HEK293 (cell line): ENCODE measurements around the gene FDXACB1.

Experiments used
- CTCF ChIA-PET: fragments of 350-600 bp; formaldehyde crosslinking; extraction: SDS; loops from one replicate; lab custom pipeline; 2021; ENCODE audit warnings: antibody characterized with exemption; lab: Yijun Ruan, JAX
- POLR2A ChIA-PET: fragments of 300-600 bp; formaldehyde crosslinking; extraction: SDS; loops from one replicate; lab custom pipeline; 2020; ENCODE audit warnings: antibody characterized with exemption, inconsistent platforms; lab: Yijun Ruan, JAX
- H3K27ac ChIP-seq: fragments of 200-500 bp; sonication (Bioruptor generic); 2 replicates; pipeline ENCODE4 v1.5.1; 2014; ENCODE audit warnings: low read depth, low read length, control low read depth, inconsistent platforms; ENCODE audit errors: extremely low read depth
- H3K36me3 ChIP-seq, 2 experiments: fragments of 200-500 bp in 1 of 2; sonication (Bioruptor generic) in 1 of 2; 1 replicate in 1 of 2; 2 replicates in 1 of 2; pipeline ENCODE4 v1.5.1; 2014 to 2017; ENCODE audit warnings: inconsistent platforms in 2 of 2, low read length in 2 of 2; ENCODE audit not compliant: control insufficient read depth in 2 of 2, insufficient read depth in 1 of 2
- H3K4me1 ChIP-seq: fragments of 200-500 bp; sonication (Bioruptor generic); 2 replicates; pipeline ENCODE4 v1.5.1; 2014; ENCODE audit warnings: mild to moderate bottlenecking, low read length, inconsistent platforms; ENCODE audit not compliant: control insufficient read depth, insufficient read depth
- H3K4me3 ChIP-seq: 2 replicates; pipeline ENCODE4 v1.5.1; 2011; ENCODE audit warnings: low read depth, mild to moderate bottlenecking, control low read depth, low read length, moderate library complexity
- H3K9me3 ChIP-seq: fragments of 200-500 bp; sonication (Bioruptor generic); 2 replicates; pipeline ENCODE4 v1.5.1; 2014; ENCODE audit warnings: low read depth, low read length, inconsistent platforms; ENCODE audit not compliant: control insufficient read depth, insufficient read depth
- AEBP2 ChIP-seq: fragments of 450-650 bp; formaldehyde crosslinking; IDR thresholded peaks from 2 replicates; pipeline ENCODE4 v1.5.1; 2016; ENCODE audit warnings: missing biosample characterization, missing genetic modification characterization, borderline replicate concordance
- ATF2 ChIP-seq: fragments of 450-650 bp; formaldehyde crosslinking; IDR thresholded peaks from 2 replicates; pipeline ENCODE4 v1.5.1; 2016; ENCODE audit warnings: missing biosample characterization, missing genetic modification characterization, low read depth
- ELK4 ChIP-seq: IDR thresholded peaks from 2 replicates; pipeline ENCODE4 v1.6.1; 2011; ENCODE audit warnings: mild to moderate bottlenecking, low read depth, low read length, borderline replicate concordance
- INSM2 ChIP-seq: fragments of 450-650 bp; formaldehyde crosslinking; IDR thresholded peaks from 2 replicates; pipeline ENCODE4 v1.5.1; 2016; ENCODE audit warnings: missing biosample characterization, missing genetic modification characterization
- KLF1 ChIP-seq: fragments of 450-650 bp; formaldehyde crosslinking; IDR thresholded peaks from 2 replicates; pipeline ENCODE4 v1.5.1; 2016; ENCODE audit warnings: missing biosample characterization, missing genetic modification characterization
- KLF10 ChIP-seq: fragments of 450-650 bp; IDR thresholded peaks from 2 replicates; pipeline ENCODE4 v1.5.1; 2018; ENCODE audit warnings: missing biosample characterization, mild to moderate bottlenecking, missing genetic modification characterization
- PRDM10 ChIP-seq: fragments of 450-650 bp; formaldehyde crosslinking; IDR thresholded peaks from 2 replicates; pipeline ENCODE4 v1.5.1; 2016; ENCODE audit warnings: missing biosample characterization, missing genetic modification characterization
- SETDB1 ChIP-seq: IDR thresholded peaks from one replicate; pipeline ENCODE4 v1.6.1; 2017; ENCODE audit warnings: mild to moderate bottlenecking, low read length, moderate library complexity, mixed read lengths; ENCODE audit not compliant: insufficient read length
- SP7 ChIP-seq: fragments of 450-650 bp; formaldehyde crosslinking; IDR thresholded peaks from 2 replicates; pipeline ENCODE4 v1.5.1; 2016; ENCODE audit warnings: missing biosample characterization, missing genetic modification characterization
- ZFP3 ChIP-seq: fragments of 450-650 bp; formaldehyde crosslinking; IDR thresholded peaks from 2 replicates; pipeline ENCODE4 v1.5.1; 2016; ENCODE audit warnings: low read depth, missing biosample characterization, missing genetic modification characterization
- ZNF132 ChIP-seq: fragments of 450-650 bp; formaldehyde crosslinking; IDR thresholded peaks from 2 replicates; pipeline ENCODE4 v1.5.1; 2017; ENCODE audit warnings: missing biosample characterization, missing genetic modification characterization, borderline replicate concordance
- ZNF140 ChIP-seq: fragments of 450-650 bp; formaldehyde crosslinking; IDR thresholded peaks from 2 replicates; pipeline ENCODE4 v1.5.1; 2016; ENCODE audit warnings: missing biosample characterization, missing genetic modification characterization
- ZNF175 ChIP-seq: fragments of 450-650 bp; formaldehyde crosslinking; IDR thresholded peaks from 2 replicates; pipeline ENCODE4 v1.5.1; 2016; ENCODE audit warnings: missing biosample characterization, missing genetic modification characterization
- ZNF335 ChIP-seq: fragments of 450-650 bp; formaldehyde crosslinking; conservative IDR thresholded peaks from 2 replicates; pipeline ENCODE4 v1.5.1; 2016; ENCODE audit warnings: missing biosample characterization, missing genetic modification characterization
- ZNF341 ChIP-seq: fragments of 450-650 bp; formaldehyde crosslinking; IDR thresholded peaks from 2 replicates; pipeline ENCODE4; 2016; ENCODE audit warnings: low read depth, missing biosample characterization, missing genetic modification characterization
- ZNF561 ChIP-seq: fragments of 450-650 bp; IDR thresholded peaks from 2 replicates; pipeline ENCODE4 v1.5.1; 2018; ENCODE audit warnings: missing biosample characterization, missing genetic modification characterization, borderline replicate concordance
- ZNF580 ChIP-seq: fragments of 450-650 bp; formaldehyde crosslinking; IDR thresholded peaks from 2 replicates; pipeline ENCODE4 v1.5.1; 2016; ENCODE audit warnings: missing biosample characterization, missing genetic modification characterization
- ZNF610 ChIP-seq: fragments of 450-650 bp; formaldehyde crosslinking; IDR thresholded peaks from 2 replicates; pipeline ENCODE4 v1.5.1; 2016; ENCODE audit warnings: missing biosample characterization, missing genetic modification characterization, borderline replicate concordance
- ZSCAN4 ChIP-seq: fragments of 450-650 bp; formaldehyde crosslinking; IDR thresholded peaks from 2 replicates; pipeline ENCODE4 v1.5.1; 2017; ENCODE audit warnings: missing biosample characterization, missing genetic modification characterization

Gene FDXACB1

GRCh38 chr11:111878385-111878848 lies 548 bp downstream of the FDXACB1 start (continued):
- TF ChIP-seq PRDM10 (tag by site-specific recombination): peak; percentile 99
- TF ChIP-seq KLF10 (tag by site-specific recombination): no peak

- no peak for TF ChIP-seq SETDB1
- no peak for TF ChIP-seq INSM2 (tag by site-specific recombination)
- TF ChIP-seq ZNF341: peak; percentile 64
- TF ChIP-seq ZNF140 (tag by site-specific recombination): no peak
- TF ChIP-seq ZFP3 (tag by site-specific recombination): no peak
- no peak for TF ChIP-seq AEBP2 (tag by site-specific recombination)
- no peak for TF ChIP-seq ZSCAN4 (tag by site-specific recombination)
- 0 out of 2 replicates have a peak, but pooled peaks have one; percentile 8 for TF ChIP-seq ZNF610 (tag by site-specific recombination)
- no peak for TF ChIP-seq ZNF580 (tag by site-specific recombination)
- TF ChIP-seq ZNF561 (tag by site-specific recombination): no peak
- peak; percentile 10; the same call in 1 of the 2 replicates for TF ChIP-seq ZNF335 (tag by site-specific recombination)
- no peak for TF ChIP-seq KLF1 (tag by site-specific recombination)
- TF ChIP-seq ATF2 (tag by site-specific recombination): no peak
- no peak for TF ChIP-seq KLF10 (tag by site-specific recombination)
- TF ChIP-seq ZNF132: no peak
- TF ChIP-seq ZNF175: no peak
- TF ChIP-seq ELK4: no peak
- TF ChIP-seq SP7: 0 out of 2 replicates have a peak, but pooled peaks have one; percentile 6
- H3K4me3 ChIP-seq: peak overlapping the region; percentile 89
- H3K36me3 ChIP-seq: peaks cover 9 to 41% of the 10 kb centered on the region in 2 experiments; a peak in 2 of 3 replicates
- POLR2A ChIA-PET: interaction anchor here (0.5 to 1.8 kb wide), 14 partner anchors 15 to 912 kb away, joined by 3 to 18 read pairs (median 3); no protein-coding TSS in a partner anchor
- no peaks in the 10 kb centered on the region for H3K4me1 ChIP-seq
- H3K27ac ChIP-seq: no peak overlapping the region
- CTCF ChIA-PET: interaction anchor here (0.7 to 2.8 kb wide), 6 partner anchors 8 to 152 kb away, joined by 3 to 17 read pairs (median 4); partner anchors contain the start of gene DIXDC1
- no peaks in the 10 kb centered on the region for H3K9me3 ChIP-seq
These were observed 7.2 kb downstream of the FDXACB1 start for GRCh38 chr11:111871693-111872161.
